Activated naive CD4-positive, alpha-beta T cell treated with anti-CD3 and anti-CD28 coated beads for 36 hours (primary cell): Measurements from ENCODE around the gene IL10RB. TPM values are rescaled to one million over a fixed set of nuclear protein-coding genes. Genes with fewer than 3 reads are reported as not detected.
A peak's percentile ranks its signal among the peaks of the same experiment; 100 is the strongest.

Experiments used
- CTCF ChIA-PET: fragments of 350-600 bp; sonication (Branson Sonifier 250); formaldehyde crosslinking; loops from one replicate; lab custom pipeline; 2021; ENCODE audit warnings: antibody characterized with exemption; lab: Charles Lee
- DNase-seq: peaks from one replicate; pipeline ENCODE4 v3.0.0-alpha.2; 2020
- H3K27ac Mint-ChIP-seq: one replicate; pipeline ENCODE4 v1.8.0; 2021; ENCODE audit warnings: mild to moderate bottlenecking, mixed read lengths
- H3K27me3 Mint-ChIP-seq: one replicate; pipeline ENCODE4 v1.8.0; 2021; ENCODE audit warnings: low read depth, mixed read lengths
- H3K36me3 Mint-ChIP-seq: one replicate; pipeline ENCODE4 v1.8.0; 2021; ENCODE audit warnings: low read depth, mixed read lengths
- H3K4me1 Mint-ChIP-seq: one replicate; pipeline ENCODE4 v1.8.0; 2021; ENCODE audit warnings: low read depth, mixed read lengths
- H3K4me3 Mint-ChIP-seq: one replicate; pipeline ENCODE4 v1.8.0; 2021; ENCODE audit warnings: mild to moderate bottlenecking, moderate library complexity, mixed read lengths
- H3K9me3 Mint-ChIP-seq: one replicate; pipeline ENCODE4 v1.8.0; 2021; ENCODE audit warnings: mixed read lengths
- intact Hi-C: fragments of 100-400 bp; cut with micrococcal nuclease; formaldehyde crosslinking; loops from one replicate; pipeline ENCODE4 v1.15.1; 2023
- total RNA-seq, 2 experiments: library from RNA; stranded (reverse); gene quantifications; one replicate each; pipeline ENCODE4 v1.2.3, GENCODE V29; 2021

Gene IL10RB
- total RNA-seq, 2 experiments from 2014 or later = 23.9 TPM

DNA sequence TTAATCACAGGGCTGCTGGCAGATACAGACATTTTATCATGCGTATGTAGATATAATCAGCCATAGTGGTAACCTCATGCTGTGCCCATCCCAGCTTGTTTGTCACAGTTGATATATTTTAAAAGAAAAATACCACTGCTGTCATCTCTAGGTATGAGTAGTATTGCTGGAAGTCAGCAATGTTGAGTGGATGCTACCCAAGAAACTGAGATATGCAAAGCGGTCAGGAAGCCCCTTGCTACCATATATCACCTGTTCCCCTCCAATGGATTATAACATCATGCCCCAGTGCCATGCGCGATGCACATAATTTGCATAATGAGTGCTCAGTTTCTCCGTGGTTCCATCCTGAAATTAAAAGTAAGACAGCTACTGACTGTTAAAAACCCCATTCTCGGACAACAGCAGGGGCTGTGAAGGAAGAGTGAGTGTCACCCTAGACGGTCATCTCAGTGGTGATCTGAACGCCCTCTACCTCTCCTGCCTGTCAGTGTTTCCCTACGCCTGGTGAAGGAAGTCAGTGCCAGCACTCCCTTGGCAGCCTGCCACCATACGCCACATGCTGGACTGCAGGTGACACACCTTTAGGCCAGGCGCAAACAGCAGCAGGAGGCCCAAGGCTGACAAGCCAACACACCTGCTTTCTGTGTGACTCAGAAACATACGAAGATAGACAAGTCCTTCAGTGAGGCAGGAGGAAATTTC, 2.7 kb downstream of the IL10RB start:
- no peaks in the 10 kb centered on the region for H3K9me3 Mint-ChIP-seq
- intact Hi-C loops = loop anchor here (2.0 kb wide), 4 partner anchors 30 to 106 kb away; partner anchors contain the start of gene IFNAR1
- peak overlapping the region; percentile 95 for H3K27ac Mint-ChIP-seq
- no peak overlapping the region for H3K4me3 Mint-ChIP-seq
- peaks cover 46% of the 10 kb centered on the region for H3K36me3 Mint-ChIP-seq
- H3K4me1 Mint-ChIP-seq = peaks cover 53% of the 10 kb centered on the region
- peak; percentile 68 for DNase-seq
- CTCF ChIA-PET = interaction anchor here (0.7 to 1.2 kb wide), 3 partner anchors 37 to 93 kb away, joined by 3 read pairs; no protein-coding TSS in a partner anchor
- H3K27me3 Mint-ChIP-seq = no peaks in the 10 kb centered on the region

DNA sequence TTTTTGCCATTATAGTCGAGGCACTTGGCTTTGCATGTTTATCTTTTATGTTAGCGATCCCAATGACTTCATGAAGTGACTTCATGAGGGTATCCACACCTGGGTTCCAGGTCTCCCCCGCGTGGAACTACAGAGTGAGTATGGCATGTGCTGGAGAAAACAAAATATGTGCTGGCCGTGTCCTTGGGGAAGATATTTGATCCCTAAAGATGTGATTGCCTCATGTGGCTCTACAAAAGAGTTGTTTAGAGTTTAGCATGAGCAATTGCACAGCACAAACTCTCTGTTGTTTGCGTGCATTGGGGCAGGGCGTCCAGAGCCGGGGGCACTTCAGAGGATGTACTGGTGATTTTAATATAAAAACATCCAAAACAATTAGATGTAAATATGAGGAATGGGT, 4.8 kb downstream of the IL10RB start:
- no peak overlapping the region for H3K27ac Mint-ChIP-seq
- peaks cover 42% of the 10 kb centered on the region for H3K36me3 Mint-ChIP-seq
- no peak for DNase-seq
- intact Hi-C loops = no loop called here
- H3K4me3 Mint-ChIP-seq = no peak overlapping the region
- no peaks in the 10 kb centered on the region for H3K27me3 Mint-ChIP-seq
- H3K4me1 Mint-ChIP-seq = peaks cover 45% of the 10 kb centered on the region
- CTCF ChIA-PET = interaction anchor here (0.8 kb wide), 1 partner anchor 53 kb away, joined by 3 read pairs; no protein-coding TSS in a partner anchor
- H3K9me3 Mint-ChIP-seq = no peaks in the 10 kb centered on the region

DNA sequence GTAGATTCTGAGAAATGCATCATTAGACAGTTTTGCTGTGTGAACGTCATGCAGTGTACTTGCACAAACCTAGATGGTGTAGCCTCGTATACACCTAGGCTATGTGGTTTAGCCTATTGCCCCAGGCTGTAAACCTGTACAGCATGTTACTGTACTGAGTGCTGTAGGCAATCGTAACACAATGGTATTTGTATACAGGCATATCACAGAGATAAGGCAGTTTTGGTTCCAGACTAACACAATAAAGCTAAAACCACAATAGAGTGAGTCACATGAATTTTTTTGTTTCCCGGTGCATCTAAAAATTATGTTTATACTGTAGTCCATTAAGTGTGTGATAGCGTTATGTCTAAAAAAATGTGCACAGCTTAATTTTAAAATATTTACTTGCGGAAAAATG, 6.9 kb downstream of the IL10RB start:
- Mint-ChIP-seq H3K27ac (no peak overlapping the region), H3K4me3 (no peak overlapping the region), H3K27me3 (no peaks in the 10 kb centered on the region), H3K4me1 (peaks cover 33% of the 10 kb centered on the region), H3K9me3 (no peaks in the 10 kb centered on the region), H3K36me3 (peaks cover 43% of the 10 kb centered on the region)
- no peak for DNase-seq
- intact Hi-C loops = no loop called here
- CTCF ChIA-PET = interaction anchor here (1.3 kb wide), 1 partner anchor 41 kb away, joined by 3 read pairs; no protein-coding TSS in a partner anchor

- Mint-ChIP-seq H3K36me3 (peaks cover 41% of the 10 kb centered on the region), H3K4me1 (peaks cover 6% of the 10 kb centered on the region), H3K27me3 (no peaks in the 10 kb centered on the region), H3K4me3 (no peak overlapping the region), H3K27ac (no peak overlapping the region), H3K9me3 (peaks cover 6% of the 10 kb centered on the region)
- intact Hi-C loops = no loop called here
- no peak for DNase-seq
- CTCF ChIA-PET = interaction anchor here (0.7 to 0.8 kb wide), 2 partner anchors 22 to 71 kb away, joined by 3 to 4 read pairs; no protein-coding TSS in a partner anchor
Measured at GRCh38 chr21:33278721-33279120, 12.6 kb downstream of the IL10RB start.

- Mint-ChIP-seq H3K27me3 (no peaks in the 10 kb centered on the region), H3K4me3 (no peak overlapping the region), H3K9me3 (peaks cover 6% of the 10 kb centered on the region), H3K4me1 (peaks cover 4% of the 10 kb centered on the region), H3K36me3 (peaks cover 43% of the 10 kb centered on the region), H3K27ac (no peak overlapping the region)
- CTCF ChIA-PET = interaction anchor here (0.7 to 0.8 kb wide), 2 partner anchors 21 to 70 kb away, joined by 3 to 4 read pairs; no protein-coding TSS in a partner anchor
- no peak for DNase-seq
- intact Hi-C loops = no loop called here
Measured at GRCh38 chr21:33279330-33279820, 13.2 kb downstream of the IL10RB start.

DNA sequence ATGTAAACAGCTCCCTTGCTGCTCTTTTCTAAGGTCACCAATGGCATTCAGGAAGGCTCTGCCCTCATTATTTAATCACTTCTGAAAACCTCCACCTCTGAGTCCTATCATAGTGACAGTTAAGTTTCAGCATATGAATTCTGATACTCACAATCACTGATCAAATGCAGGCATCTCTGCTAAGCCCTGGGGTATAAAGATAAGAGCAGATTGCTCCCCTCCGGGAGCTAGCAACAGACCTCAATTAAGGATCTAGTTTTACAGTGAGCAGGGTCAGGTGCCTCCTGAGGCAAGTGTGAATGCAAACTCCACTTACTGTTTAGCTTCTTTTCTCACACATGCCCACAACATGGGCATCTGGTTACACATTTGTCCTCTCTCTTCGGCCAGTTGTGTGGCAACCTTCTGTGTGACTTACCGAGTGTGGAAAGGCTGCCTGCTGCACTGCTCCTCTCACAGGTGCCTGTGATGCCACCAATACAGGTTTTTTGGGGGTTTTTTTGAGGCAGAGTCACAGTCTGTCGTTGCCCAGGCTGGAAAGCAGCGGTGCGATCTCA, 15.0 kb downstream of the IL10RB start:
- H3K4me3 Mint-ChIP-seq = no peak overlapping the region
- H3K4me1 Mint-ChIP-seq = peaks cover 4% of the 10 kb centered on the region
- no peak for DNase-seq
- H3K27ac Mint-ChIP-seq = no peak overlapping the region
- H3K36me3 Mint-ChIP-seq = peaks cover 54% of the 10 kb centered on the region
- H3K9me3 Mint-ChIP-seq = peaks cover 6% of the 10 kb centered on the region
- intact Hi-C loops = no loop called here
- no peaks in the 10 kb centered on the region for H3K27me3 Mint-ChIP-seq
- CTCF ChIA-PET = interaction anchor here (0.8 kb wide), 1 partner anchor 165 kb away, joined by 10 read pairs; no protein-coding TSS in a partner anchor

GRCh38 chr21:33283203-33283602, 17.0 kb downstream of the IL10RB start:
- CTCF ChIA-PET = interaction anchor here (0.9 kb wide), 1 partner anchor 86 kb away, joined by 3 read pairs; no protein-coding TSS in a partner anchor
- H3K4me1 Mint-ChIP-seq = peaks cover 4% of the 10 kb centered on the region
- no peak overlapping the region for H3K27ac Mint-ChIP-seq
- intact Hi-C loops = no loop called here
- H3K36me3 Mint-ChIP-seq = peaks cover 48% of the 10 kb centered on the region
- H3K4me3 Mint-ChIP-seq = no peak overlapping the region
- H3K9me3 Mint-ChIP-seq = peaks cover 6% of the 10 kb centered on the region
- H3K27me3 Mint-ChIP-seq = no peaks in the 10 kb centered on the region
- no peak for DNase-seq

DNA sequence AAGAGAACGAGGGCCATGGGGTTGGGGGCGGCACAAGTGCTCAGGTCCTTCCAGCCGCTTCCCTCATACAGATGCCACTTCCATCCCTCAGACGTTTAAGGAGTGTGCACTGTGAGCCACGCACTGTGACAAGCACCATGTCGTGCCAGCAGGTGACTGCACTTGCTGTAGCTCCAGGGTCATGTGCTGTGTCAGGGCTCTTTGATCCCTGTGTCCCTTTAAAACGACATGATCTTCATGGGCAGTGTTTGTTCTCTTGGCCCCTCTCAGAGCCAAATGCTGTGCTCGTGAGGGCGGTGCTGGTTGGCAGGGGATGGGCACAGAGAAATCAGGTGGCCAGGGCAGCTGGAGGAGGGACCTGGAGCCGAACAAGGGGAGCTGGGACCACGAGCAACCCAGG, 19.9 kb downstream of the IL10RB start:
- intact Hi-C loops = no loop called here
- Mint-ChIP-seq H3K4me3 (no peak overlapping the region), H3K4me1 (peaks cover 4% of the 10 kb centered on the region), H3K36me3 (peaks cover 33% of the 10 kb centered on the region), H3K27me3 (no peaks in the 10 kb centered on the region), H3K9me3 (no peaks in the 10 kb centered on the region), H3K27ac (no peak overlapping the region)
- no peak for DNase-seq
- CTCF ChIA-PET = interaction anchor here (1.1 kb wide), 1 partner anchor 75 kb away, joined by 3 read pairs; no protein-coding TSS in a partner anchor

DNA sequence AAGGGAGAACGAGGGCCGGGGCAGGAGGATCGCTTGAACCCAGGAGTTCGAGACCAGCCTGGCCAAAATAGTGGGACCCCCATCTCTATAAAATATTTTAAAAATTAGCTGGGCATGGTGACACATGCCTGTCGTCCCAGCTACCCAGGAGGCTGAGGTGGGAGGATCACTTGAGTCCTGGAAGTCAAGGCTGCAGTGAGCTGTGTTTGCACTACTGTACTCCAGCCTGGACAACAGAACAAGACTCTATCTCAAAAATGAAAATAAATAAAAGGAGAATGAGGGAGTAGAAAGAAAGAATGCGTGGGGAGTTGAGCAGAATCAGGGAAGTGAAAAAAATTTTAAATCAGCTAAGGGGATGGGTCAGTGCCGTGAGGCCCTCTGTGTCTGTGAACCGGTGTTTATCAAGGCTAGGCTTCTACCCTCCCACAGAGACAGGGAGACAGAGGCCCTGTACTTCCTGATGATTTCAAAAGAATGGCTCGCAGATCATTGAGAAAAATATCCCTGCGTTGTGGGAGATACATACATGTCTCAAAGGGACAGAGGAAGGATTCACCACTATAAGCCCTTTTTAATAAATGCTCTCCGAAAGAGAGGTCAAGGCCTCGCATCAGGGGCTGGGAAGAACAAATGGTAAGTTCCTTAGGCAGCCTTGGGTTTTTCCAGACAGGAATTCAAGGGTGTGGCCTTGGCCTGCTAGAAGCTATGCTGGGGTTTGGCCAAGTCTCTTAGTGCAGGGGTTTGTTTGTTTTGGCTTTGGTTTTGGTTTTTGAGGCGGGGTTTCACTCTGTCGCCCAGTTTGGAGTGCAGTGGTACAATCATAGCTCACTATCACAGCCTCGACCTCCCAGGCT, 20.7 kb downstream of the IL10RB start:
- Mint-ChIP-seq H3K27ac (no peak overlapping the region), H3K4me1 (peaks cover 5% of the 10 kb centered on the region), H3K27me3 (no peaks in the 10 kb centered on the region), H3K4me3 (no peak overlapping the region), H3K36me3 (peaks cover 33% of the 10 kb centered on the region), H3K9me3 (no peaks in the 10 kb centered on the region)
- intact Hi-C loops = no loop called here
- CTCF ChIA-PET = interaction anchor here (0.6 to 1.1 kb wide), 2 partner anchors 11 to 74 kb away, joined by 3 to 4 read pairs; no protein-coding TSS in a partner anchor
- DNase-seq = no peak

GRCh38 chr21:33289199-33289819, 23.1 kb downstream of the IL10RB start:
- no peak for DNase-seq
- H3K4me1 Mint-ChIP-seq = peaks cover 23% of the 10 kb centered on the region
- peaks cover 27% of the 10 kb centered on the region for H3K36me3 Mint-ChIP-seq
- intact Hi-C loops = no loop called here
- H3K4me3 Mint-ChIP-seq = no peak overlapping the region
- H3K27ac Mint-ChIP-seq = no peak overlapping the region
- no peaks in the 10 kb centered on the region for H3K9me3 Mint-ChIP-seq
- no peaks in the 10 kb centered on the region for H3K27me3 Mint-ChIP-seq
- CTCF ChIA-PET = no interaction called here

GRCh38 chr21:33290441-33290840, 24.3 kb downstream of the IL10RB start:
- Mint-ChIP-seq H3K4me3 (no peak overlapping the region), H3K9me3 (no peaks in the 10 kb centered on the region), H3K27ac (no peak overlapping the region), H3K4me1 (peaks cover 29% of the 10 kb centered on the region), H3K36me3 (peaks cover 19% of the 10 kb centered on the region), H3K27me3 (no peaks in the 10 kb centered on the region)
- CTCF ChIA-PET = no interaction called here
- intact Hi-C loops = loop anchor here (5.0 kb wide), 1 partner anchor 317 kb away; no protein-coding TSS in a partner anchor
- DNase-seq = no peak
